GM12865 (cell line): ENCODE results near the gene OPCML.

ENCODE experiments used
- DNase-seq: peaks from one replicate; pipeline ENCODE4 v3.0.0; 2010; ENCODE audit warnings: low read depth
- H3K4me3 ChIP-seq: 2 replicates; pipeline ENCODE4 v1.5.1; 2011; ENCODE audit warnings: mild to moderate bottlenecking, low read depth, low read length, control low read depth
- CTCF ChIP-seq: IDR thresholded peaks from 2 replicates; pipeline ENCODE4 v1.5.1; 2011; ENCODE audit warnings: low read length, control low read depth, low read depth, inconsistent platforms; ENCODE audit not compliant: insufficient read depth; ENCODE audit errors: missing control alignments

Gene OPCML

DNA sequence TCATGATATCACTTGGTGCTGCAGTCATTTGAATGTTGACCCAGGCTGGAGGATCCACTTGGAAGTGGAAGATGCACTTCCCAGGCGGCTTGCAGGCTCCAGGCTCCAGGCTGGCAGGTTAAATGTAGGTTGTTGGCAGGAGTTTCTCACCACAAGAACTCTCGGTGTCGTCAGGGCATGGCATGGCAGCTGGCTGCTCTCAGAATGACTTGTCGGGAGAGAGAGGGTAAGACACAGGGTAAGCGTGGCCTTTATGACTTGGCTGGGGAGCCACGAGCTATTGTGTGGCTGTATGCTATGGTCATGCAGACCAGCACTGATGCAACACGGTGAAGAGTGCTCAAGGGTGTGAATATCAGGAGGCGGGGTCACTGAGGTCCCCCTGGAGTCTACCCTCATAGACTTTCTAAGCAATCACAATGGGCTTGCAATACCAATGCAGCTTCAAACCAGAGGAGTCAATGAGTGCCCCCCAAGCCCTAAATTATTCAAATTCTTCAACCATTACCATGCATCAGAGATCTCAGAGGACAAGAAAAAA, 1027.7 kb downstream of the OPCML start:
- H3K4me3 ChIP-seq, result no peak overlapping the region
- TF ChIP-seq CTCF, result no peak
- DNase-seq, result no peak

DNA sequence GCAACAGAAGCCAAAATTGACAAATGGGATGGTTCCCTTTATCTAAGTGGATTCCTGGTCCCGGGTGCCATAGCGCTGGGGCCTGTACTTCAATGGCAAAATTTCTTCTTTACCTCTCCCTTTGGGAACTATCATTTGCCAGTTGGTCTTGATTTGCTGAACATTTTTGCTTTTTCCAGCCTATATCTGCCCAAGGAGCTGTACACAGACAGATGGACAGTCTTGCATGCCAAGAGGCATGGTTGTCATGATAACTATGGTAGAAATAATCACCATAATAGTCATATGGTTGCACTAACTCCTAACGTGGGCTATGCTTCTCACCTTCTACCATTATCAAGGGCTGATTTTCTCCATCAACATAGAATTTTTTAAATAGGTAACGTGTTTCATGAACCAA, 1030.9 kb downstream of the OPCML start:
- no peak for DNase-seq
- H3K4me3 ChIP-seq, result no peak overlapping the region
- no peak for TF ChIP-seq CTCF

DNA sequence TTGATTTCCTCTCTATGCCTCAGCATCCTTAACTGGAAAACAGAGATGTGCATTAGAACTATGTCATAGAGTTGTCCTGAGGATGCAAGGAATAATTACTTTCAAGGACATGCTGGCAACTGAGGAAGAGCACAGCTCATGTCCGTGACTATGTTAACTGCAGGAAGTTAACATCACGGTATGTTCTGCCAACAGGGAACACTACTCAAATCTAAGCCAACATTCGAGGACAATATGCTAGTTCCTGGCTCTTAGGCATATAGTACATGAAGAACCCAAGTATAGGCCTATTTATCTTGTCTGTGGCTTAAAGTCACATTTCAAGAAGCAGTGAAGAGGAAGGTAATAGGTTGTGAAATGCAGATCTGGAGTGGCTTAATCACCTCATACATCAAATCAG, 1032.6 kb downstream of the OPCML start:
- TF ChIP-seq CTCF, result no peak
- no peak for DNase-seq
- no peak overlapping the region for H3K4me3 ChIP-seq

- no peak for TF ChIP-seq CTCF
- no peak overlapping the region for H3K4me3 ChIP-seq
- DNase-seq, result no peak
Observed at GRCh38 chr11:132496341-132496740, 1036.0 kb downstream of the OPCML start.

GRCh38 chr11:132493801-132494200, 1038.5 kb downstream of the OPCML start:
- DNase-seq, result no peak
- no peak overlapping the region for H3K4me3 ChIP-seq
- no peak for TF ChIP-seq CTCF

DNA sequence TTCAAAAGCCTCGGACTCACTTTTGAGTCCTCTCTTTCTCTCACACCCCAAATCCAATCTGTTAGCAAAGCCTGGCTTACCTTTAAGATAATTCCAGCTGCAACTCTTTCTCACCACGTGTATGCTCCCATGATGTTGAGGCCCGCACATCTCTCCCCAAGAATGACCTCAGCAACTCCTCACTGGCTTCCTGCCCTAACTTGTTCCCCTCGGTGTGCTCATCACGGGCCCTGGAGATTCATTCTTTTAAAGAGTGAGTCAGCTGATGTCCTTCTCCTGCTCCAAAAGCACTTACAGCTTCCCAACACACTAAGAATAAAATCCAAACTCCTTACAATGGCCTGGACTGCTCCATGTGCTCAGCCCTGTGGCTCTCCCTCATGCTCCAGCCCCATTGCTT, 1041.3 kb downstream of the OPCML start:
- no peak overlapping the region for H3K4me3 ChIP-seq
- no peak for TF ChIP-seq CTCF
- no peak for DNase-seq

GRCh38 chr11:132486060-132486459, 1046.2 kb downstream of the OPCML start:
- no peak for DNase-seq
- no peak for TF ChIP-seq CTCF
- H3K4me3 ChIP-seq, result no peak overlapping the region
